Motor neuron (in vitro differentiated cells): ENCODE measurements around the gene KCND3. TPM values are rescaled to one million over a fixed set of nuclear protein-coding genes. Genes with fewer than 3 reads are reported as not detected.
A peak's percentile ranks its signal among the peaks of the same experiment; 100 is the strongest.

Experiments
- ATAC-seq, 8 experiments: fragments of 200-7000 bp; cut with Tn5 transposase; replicated peaks in 6 of 8; 2 replicates each; pipeline ENCODE4 v1.8.0; 2021; ENCODE audit warnings: mild to moderate bottlenecking in 8 of 8, moderate library complexity in 8 of 8
- H3K27ac ChIP-seq, 2 donors: fragments of 250-450 bp; sonication (Bioruptor Pico); 2 replicates each; pipeline ENCODE4 v1.9.0; 2021; ENCODE audit warnings: antibody characterized with exemption in 2 of 2, mild to moderate bottlenecking in 2 of 2, moderate library complexity in 1 of 2
- H3K4me1 ChIP-seq, 2 donors: fragments of 250-450 bp; sonication (Bioruptor Pico); replicated peaks in 1 of 2; 2 replicates each; pipeline ENCODE4 v1.6.1; 2021; ENCODE audit warnings: antibody characterized with exemption in 2 of 2, mild to moderate bottlenecking in 2 of 2, moderate library complexity in 1 of 2
- H3K4me3 ChIP-seq, 5 donors: fragments of 250-450 bp; sonication (Bioruptor Pico); 2 replicates each; pipeline ENCODE4 v1.9.0; 2021; ENCODE audit warnings: antibody characterized with exemption in 5 of 5, mild to moderate bottlenecking in 5 of 5, moderate library complexity in 4 of 5
- WGBS, 10 experiments: fragments of 450-650 bp; shearing (Covaris generic); methylation state at CpG; one replicate each; pipeline ENCODE4 v1.0.0; 2022; 5-methylcytosine and 5-hydroxymethylcytosine counted together
- in situ Hi-C, 9 experiments: fragments of 400-800 bp; cut with MboI; loops; one replicate each; pipeline ENCODE4 v1.15.0; 2021; ENCODE audit warnings: low sequenced_read_pairs in 9 of 9, low pct_unique_long_range_greater_than_20kb in 2 of 9; ENCODE audit not compliant: unreplicated experiment in 9 of 9
- total RNA-seq, 8 experiments: library from RNA; unstranded; fragments of 300-600 nt; gene quantifications; 2 replicates each; pipeline versions ENCODE4 v1.2.3 to v1.2.4, GENCODE V29; 2022

KCND3 gene
- total RNA-seq, 8 experiments from 2014 or later, result 1.3 to 31.5 (median 2.6) TPM

DNA sequence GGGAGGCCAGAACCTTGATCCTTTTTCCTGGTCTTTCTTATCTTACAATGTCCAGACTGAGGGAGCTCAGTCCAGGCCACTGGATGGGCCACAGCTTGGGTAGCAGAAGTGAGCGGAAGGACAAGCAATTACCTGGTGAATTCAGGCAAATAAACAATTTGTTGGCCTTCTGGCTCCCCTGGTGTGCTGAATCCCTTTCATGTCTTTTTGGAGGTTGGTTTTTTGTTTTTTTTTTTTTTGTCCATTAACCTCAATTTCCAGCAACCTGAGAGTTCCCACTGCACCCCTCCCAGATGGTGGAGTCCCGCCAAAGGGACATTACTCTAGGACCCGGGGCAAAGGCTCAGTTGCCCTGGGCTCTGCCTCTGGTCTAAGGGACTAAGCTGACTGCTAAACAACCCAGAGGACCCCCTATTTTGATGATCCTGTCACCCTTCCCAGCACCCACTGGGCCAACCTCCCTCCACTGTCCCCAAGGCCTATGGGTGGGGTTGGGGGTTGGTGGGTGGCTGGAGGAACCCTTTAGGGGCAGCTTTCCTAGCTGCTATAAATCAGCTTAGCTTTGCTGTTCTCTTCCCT is 85.5 kb downstream of the KCND3 start:
- Histone ChIP-seq H3K27ac (peak overlapping the region in 1 of 2 donors; percentile 31), H3K4me1 (peaks cover 20 to 50% of the 10 kb centered on the region in 2 donors), H3K4me3 (no peak overlapping the region)
- in situ Hi-C loops, result loop anchor here in 1 of 9 experiments (25.0 kb wide), 1 partner anchor 92 kb away; no protein-coding TSS in a partner anchor
- ATAC-seq, result no peak
- 82 to 100% (median 97%) methylated on average over 1 to 3 of the region's 3 CpGs; no CpG with 5 or more reads in 4 of the 10 experiments for WGBS, 10 experiments

DNA sequence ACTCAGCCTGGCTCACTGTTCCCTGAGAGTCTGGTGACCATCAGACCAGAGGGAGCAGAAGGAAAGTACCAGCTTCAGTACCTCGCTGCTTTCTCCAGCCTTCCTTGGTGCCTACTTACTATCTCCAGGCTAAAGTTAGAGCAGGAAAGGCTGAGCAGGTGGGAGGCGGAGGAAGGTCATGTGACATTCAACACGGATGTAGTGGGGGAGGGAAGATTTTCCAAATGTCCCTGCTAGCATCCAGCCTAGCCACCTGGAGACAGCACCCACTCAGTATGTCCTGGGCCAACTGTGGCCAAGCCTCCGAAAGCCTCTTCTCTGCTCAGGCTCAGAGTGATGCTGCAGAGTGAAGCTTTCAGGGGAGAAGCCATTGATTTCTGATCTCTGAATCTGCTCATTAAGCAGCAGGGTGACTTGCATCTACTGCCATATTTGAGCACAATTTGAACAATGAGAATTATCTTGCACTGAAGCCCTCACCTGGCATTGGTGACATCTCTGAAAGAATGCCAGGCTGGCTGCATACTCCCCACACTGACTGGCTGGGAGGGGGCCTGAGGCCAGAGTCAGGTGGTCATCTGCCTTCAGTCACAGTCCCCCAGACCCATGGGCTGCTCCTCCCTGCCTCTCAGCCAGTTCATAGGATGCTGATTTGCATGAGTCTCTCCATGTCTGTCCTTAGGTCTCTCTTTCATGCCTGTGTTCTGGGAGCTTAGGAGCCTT is 86.2 kb downstream of the KCND3 start:
- ATAC-seq, result no peak
- peaks cover 20 to 44% of the 10 kb centered on the region in 2 donors for H3K4me1 ChIP-seq
- in situ Hi-C loops, result loop anchor here in 1 of 9 experiments (25.0 kb wide), 1 partner anchor 91 kb away; no protein-coding TSS in a partner anchor
- WGBS, 10 experiments, result 17 to 82% (median 62%) methylated on average over 1 to 4 of the region's 4 CpGs; no CpG with 5 or more reads in 2 of the 10 experiments
- no peak overlapping the region for H3K4me3 ChIP-seq
- peak overlapping the region in 1 of 2 donors; percentile 1 for H3K27ac ChIP-seq

DNA sequence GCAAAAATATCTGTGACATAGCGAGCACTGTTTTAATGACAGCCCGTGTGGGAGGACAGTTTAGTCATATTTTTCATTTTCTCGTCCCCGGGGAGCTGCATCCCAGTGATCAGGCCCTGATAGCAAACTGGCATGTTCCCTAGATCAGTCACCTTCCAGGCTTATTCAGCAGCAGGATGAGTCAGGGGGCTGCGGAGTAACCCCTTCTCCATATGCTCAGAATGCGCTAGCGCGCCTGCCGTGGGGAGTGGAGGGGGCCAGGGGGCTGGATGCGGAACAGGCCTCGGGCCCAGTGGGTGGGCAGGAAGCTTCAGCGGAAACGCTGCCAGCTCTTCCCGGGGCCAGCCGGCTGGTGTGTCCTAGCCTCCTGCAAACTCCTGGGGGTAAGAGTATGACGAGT is 94.0 kb downstream of the KCND3 start:
- WGBS, 10 experiments, result 19 to 100% (median 32%) methylated on average over 1 to 13 of the region's 16 CpGs; no CpG with 5 or more reads in 3 of the 10 experiments
- Histone ChIP-seq H3K4me3 (no peak overlapping the region), H3K27ac (peak overlapping the region in 1 of 2 donors; percentile 43), H3K4me1 (peaks cover 5 to 12% of the 10 kb centered on the region in 2 donors)
- peak in 5 of 8 experiments; percentile 93 to 98 (median 95) for ATAC-seq
- in situ Hi-C loops, result no loop called here

DNA sequence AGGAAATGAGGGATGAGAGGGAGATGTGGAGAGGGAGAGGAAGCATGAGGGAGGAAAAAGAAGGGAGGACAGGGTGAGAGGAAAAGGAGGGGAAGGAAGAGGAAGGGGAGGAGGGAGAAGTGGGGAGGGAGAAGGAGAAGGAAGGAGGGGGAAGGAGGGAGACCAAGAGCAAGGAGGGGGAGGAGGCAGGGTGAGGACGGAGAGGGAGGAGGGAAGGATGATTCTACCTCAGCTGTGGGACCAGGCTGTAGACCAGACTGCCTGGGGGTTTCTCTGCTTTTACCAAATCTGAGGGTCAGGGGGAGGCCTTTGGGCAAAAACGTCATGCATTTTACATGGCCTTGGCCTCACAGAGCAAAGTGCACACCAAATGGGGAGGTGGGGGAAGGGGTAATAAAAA is 94.5 kb downstream of the KCND3 start:
- H3K27ac ChIP-seq, result no peak overlapping the region
- ATAC-seq, result peak in 5 of 8 experiments; percentile 15 to 47 (median 42)
- 33 to 86% (median 58%) methylated on average over 1 of the region's 2 CpGs; no CpG with 5 or more reads in 7 of the 10 experiments for WGBS, 10 experiments
- peaks cover 5 to 12% of the 10 kb centered on the region in 2 donors for H3K4me1 ChIP-seq
- no peak overlapping the region for H3K4me3 ChIP-seq
- in situ Hi-C loops, result no loop called here

DNA sequence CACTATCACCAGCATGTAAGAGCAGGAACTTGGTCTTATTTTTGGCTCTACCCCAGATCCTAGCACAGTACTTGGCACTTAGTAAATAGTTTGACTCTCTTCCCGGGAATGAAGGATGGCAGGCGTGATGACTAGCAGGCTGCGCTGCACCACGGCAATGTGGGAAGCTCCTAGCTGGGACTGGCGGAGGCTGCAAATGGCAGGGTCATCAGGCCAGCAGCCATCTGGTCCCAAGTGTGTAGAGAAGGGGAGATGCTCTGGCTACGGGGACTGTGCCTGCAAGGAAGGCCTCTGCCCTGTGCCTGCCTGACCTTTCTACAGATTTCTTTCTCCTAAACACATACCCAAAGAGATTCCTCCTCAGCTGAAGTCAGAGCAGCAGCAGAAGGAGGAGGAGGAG is 95.0 kb downstream of the KCND3 start:
- in situ Hi-C loops, result no loop called here
- peaks cover 5 to 12% of the 10 kb centered on the region in 2 donors for H3K4me1 ChIP-seq
- H3K27ac ChIP-seq, result no peak overlapping the region
- ATAC-seq, result no peak
- no peak overlapping the region for H3K4me3 ChIP-seq
- 45 to 100% (median 83%) methylated on average over 1 to 6 of the region's 6 CpGs; no CpG with 5 or more reads in 1 of the 10 experiments for WGBS, 10 experiments

DNA sequence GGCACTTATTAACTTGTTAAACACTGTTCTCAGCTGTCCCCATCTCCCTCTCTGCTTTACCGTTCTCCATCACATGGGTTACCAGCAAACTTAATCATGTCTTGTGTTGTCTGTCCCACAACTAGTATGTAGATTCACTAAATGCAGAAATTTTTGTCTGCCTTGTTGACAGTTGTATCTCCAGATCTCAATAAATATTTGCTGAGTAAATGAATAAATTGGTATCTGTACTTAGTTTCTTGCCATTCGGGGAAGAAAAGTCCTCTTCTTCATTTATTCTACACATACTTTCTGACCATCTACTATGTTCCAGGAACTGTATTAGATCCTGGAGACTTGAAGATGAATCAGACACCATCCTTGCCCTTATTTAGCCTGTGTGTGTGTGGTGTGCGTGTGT is 97.9 kb downstream of the KCND3 start:
- in situ Hi-C loops, result no loop called here

DNA sequence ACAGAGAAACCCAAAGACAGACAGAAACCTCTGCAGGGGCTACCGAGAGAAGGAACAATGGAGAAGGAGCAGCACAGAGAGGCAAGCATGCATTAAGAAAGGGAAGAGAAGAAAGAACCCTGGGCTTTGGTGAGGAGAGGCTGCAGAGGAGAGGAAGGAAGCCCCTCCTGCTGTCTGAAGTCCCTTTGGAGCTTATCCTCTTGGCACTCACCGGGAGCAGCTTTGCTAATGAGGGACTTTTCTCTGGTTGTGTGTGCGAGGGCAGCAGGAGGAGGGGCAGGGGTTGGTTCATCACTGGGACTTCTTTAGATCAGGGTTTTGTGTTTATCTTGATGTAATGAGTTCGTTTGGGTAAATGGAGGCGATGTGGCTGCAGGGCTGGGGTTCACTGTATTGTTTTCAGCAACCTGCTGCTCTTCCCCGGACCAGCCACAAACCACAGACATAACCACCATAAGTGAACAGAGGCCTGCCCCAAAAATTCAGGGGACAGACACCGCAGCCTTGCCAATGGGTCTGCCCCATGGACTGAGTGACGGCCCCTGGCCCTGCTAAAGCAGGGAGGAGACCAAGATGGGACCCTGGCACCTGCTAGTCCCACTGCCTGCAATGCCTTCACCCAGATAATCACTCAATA is 100.6 kb downstream of the KCND3 start:
- H3K4me1 ChIP-seq, result peaks cover 0 to 3% of the 10 kb centered on the region in 2 donors
- ATAC-seq, result no peak

More for the DNA sequence above, 97.9 kb downstream of the KCND3 start:
- 17 to 81% (median 60%) methylated on average over 1 to 3 of the region's 3 CpGs; no CpG with 5 or more reads in 4 of the 10 experiments for WGBS, 10 experiments
- H3K4me1 ChIP-seq, result peaks cover 5 to 13% of the 10 kb centered on the region in 2 donors
- ATAC-seq, result no peak
- no peak overlapping the region for H3K4me3 ChIP-seq
- H3K27ac ChIP-seq, result no peak overlapping the region

DNA sequence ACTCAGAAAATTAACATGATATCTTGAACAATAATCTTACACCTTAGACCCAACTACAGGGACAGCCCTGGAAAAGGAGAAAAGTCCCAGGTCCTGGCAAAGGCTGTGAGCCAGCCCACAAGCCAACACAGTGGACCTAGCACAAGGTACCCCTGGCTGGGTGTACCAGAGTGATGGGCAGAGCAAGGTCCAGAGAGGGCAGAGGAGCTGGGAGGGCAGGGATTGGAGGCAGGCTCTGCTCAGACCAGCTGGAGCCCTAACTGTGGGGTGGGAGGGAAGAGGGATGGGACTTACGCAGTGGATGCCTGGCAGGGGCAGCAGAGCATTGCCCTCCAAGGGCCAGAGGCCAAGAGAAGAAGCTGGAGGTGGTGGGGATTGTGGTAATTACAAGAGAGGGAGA is 101.6 kb downstream of the KCND3 start:
- H3K4me3 ChIP-seq, result no peak overlapping the region
- H3K4me1 ChIP-seq, result peaks cover 2 to 6% of the 10 kb centered on the region in 2 donors
- H3K27ac ChIP-seq, result no peak overlapping the region
- in situ Hi-C loops, result no loop called here
- ATAC-seq, result peak in 1 of 8 experiments; percentile 15
- WGBS, 10 experiments, result 100% methylated on average over 1 of the region's 1 CpG; no CpG with 5 or more reads in 9 of the 10 experiments

More for the DNA sequence above, 100.6 kb downstream of the KCND3 start:
- no peak overlapping the region for H3K27ac ChIP-seq
- in situ Hi-C loops, result no loop called here
- no peak overlapping the region for H3K4me3 ChIP-seq
- 18 to 83% (median 46%) methylated on average over 1 to 7 of the region's 8 CpGs for WGBS, 10 experiments

DNA sequence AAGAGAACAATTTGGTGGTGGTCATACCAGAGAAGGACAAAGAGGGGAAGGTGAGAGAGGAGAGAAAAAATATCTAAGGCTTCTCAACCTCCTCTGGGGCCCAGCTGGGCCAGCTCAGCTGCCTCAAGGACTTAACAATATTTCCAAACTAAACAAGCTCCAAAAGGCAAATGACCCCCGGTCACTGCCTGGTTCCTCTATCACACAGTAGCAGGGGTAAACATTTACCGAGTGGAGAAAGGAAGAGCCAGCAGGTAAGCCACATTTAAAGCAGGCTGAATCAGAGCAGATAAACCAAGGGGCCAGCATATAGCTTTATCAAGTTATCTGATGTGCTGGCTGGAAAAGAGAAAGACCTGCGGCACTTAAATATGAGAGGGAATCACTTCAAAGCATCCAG is 102.1 kb downstream of the KCND3 start:
- H3K27ac ChIP-seq, result no peak overlapping the region
- peaks cover 6 to 11% of the 10 kb centered on the region in 2 donors for H3K4me1 ChIP-seq
- no peak overlapping the region for H3K4me3 ChIP-seq
- ATAC-seq, result no peak
- 47 to 80% (median 76%) methylated on average over 2 to 3 of the region's 3 CpGs; no CpG with 5 or more reads in 5 of the 10 experiments for WGBS, 10 experiments
- in situ Hi-C loops, result no loop called here

DNA sequence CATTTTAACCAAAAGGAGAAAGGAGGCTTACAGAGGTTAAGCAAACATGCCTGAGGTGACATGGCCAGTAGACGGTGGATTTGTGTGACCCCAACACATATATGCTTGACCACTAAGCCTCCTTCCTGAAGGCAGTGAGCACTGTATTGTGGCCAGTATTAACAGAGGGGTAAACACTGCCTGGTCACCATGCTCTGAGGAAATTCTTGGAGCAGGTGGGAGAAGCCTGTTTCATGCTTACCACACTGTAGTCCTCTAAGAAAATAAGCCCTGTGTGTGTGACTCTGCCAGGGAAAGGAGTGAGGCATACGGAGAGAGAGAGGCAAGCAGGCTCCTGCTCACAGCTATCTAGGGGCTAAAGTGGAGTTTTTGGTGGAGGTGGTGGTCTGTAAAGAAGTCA is 102.7 kb downstream of the KCND3 start:
- 38 to 100% (median 66%) methylated on average over 1 to 2 of the region's 2 CpGs; no CpG with 5 or more reads in 2 of the 10 experiments for WGBS, 10 experiments
- in situ Hi-C loops, result no loop called here
- Histone ChIP-seq H3K4me1 (peaks cover 9 to 18% of the 10 kb centered on the region in 2 donors), H3K4me3 (no peak overlapping the region), H3K27ac (no peak overlapping the region)
- ATAC-seq, result peak in 1 of 8 experiments; percentile 34

DNA sequence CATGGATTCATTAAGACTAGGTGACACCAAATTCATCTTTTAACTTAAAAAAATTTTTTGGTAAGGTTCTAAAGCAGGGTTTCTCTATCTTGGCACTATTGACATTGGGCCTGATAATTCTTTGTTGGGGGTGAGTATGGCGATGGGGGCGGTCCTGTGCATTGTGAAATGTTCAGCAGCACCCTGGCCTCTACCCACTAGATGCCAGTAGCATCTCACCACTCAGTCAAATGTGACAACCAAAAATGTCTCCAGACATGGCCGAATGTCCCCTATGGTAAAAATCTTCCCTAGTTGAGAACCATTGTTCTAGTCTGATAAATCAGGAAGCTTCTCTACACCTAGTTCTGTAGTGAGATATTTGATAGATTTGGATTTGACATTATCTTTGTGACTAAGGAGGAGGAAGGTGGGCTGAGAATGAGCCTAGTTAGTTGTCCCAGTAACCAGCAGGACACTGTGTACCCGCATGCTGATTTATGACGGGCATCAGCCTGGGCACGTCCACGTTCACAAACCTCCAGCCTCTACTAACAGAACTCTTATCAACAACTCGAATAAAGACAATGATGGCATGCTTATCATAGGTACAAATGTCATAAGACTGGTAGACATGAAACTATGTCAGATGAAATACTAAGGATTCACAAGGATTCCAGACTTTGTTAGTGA is 104.6 kb downstream of the KCND3 start:
- H3K4me3 ChIP-seq, result no peak overlapping the region
- no peak overlapping the region for H3K27ac ChIP-seq
- H3K4me1 ChIP-seq, result peaks cover 22 to 31% of the 10 kb centered on the region in 2 donors
- in situ Hi-C loops, result no loop called here
- WGBS, 10 experiments, result 30 to 95% (median 78%) methylated on average over 4 to 8 of the region's 8 CpGs; no CpG with 5 or more reads in 1 of the 10 experiments
- ATAC-seq, result no peak

DNA sequence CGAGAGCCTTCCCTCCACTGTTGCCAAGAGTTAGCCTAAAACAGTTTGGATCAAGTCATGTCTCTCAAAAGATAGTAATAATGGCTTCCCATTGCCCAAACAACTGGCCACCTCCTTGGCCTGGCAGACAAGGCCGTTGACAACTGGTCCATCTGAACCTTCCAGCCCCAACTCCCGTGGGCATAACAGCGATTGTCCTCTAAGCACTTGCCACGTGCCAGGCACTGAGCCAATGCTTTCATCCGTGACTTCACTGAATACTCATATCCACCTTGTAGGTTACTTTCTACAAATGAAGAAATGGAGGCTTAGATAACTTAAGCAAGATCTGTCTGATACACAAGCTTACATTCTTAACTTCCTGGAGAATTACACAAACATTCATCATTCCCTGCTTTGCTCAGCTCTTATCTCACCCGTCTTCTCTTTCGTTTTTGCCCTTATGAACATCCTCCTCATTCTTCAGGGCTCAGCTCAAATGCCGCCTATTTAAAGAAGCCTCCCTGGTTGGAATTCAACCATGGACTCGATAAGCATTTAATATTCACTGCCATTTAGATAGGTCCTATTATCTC is 106.4 kb downstream of the KCND3 start:
- ATAC-seq, result no peak
- WGBS, 10 experiments, result 26 to 90% (median 69%) methylated on average over 2 to 10 of the region's 10 CpGs; no CpG with 5 or more reads in 1 of the 10 experiments
- in situ Hi-C loops, result no loop called here
- Histone ChIP-seq H3K4me3 (no peak overlapping the region), H3K4me1 (peaks cover 26 to 47% of the 10 kb centered on the region in 2 donors), H3K27ac (no peak overlapping the region)
